Mammary epithelial cell (primary cell): Measurements from ENCODE around the gene THSD7A.

Experiments
- EZH2 ChIP-seq: IDR thresholded peaks from 2 replicates; pipeline ENCODE4 v1.6.1; 2012; ENCODE audit warnings: low read length, inconsistent platforms, borderline replicate concordance
- TF ChIP-seq, protein P1 (sequence below), 2 donors: IDR thresholded peaks in 1 of 2; conservative IDR thresholded peaks in 1 of 2; 2 replicates each; pipeline ENCODE4 v1.5.1; 2011 to 2012; ENCODE audit warnings: inconsistent platforms in 2 of 2, low read length in 2 of 2, mild to moderate bottlenecking in 2 of 2, control low read depth in 1 of 2, low read depth in 1 of 2; ENCODE audit not compliant: insufficient read depth in 1 of 2; ENCODE audit errors: extremely low read depth in 1 of 2

GRCh38 chr7:11776039-11776438 is 56.0 kb downstream of the THSD7A start:
- TF ChIP-seq, protein P1, sequence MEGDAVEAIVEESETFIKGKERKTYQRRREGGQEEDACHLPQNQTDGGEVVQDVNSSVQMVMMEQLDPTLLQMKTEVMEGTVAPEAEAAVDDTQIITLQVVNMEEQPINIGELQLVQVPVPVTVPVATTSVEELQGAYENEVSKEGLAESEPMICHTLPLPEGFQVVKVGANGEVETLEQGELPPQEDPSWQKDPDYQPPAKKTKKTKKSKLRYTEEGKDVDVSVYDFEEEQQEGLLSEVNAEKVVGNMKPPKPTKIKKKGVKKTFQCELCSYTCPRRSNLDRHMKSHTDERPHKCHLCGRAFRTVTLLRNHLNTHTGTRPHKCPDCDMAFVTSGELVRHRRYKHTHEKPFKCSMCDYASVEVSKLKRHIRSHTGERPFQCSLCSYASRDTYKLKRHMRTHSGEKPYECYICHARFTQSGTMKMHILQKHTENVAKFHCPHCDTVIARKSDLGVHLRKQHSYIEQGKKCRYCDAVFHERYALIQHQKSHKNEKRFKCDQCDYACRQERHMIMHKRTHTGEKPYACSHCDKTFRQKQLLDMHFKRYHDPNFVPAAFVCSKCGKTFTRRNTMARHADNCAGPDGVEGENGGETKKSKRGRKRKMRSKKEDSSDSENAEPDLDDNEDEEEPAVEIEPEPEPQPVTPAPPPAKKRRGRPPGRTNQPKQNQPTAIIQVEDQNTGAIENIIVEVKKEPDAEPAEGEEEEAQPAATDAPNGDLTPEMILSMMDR (conservative IDR thresholded peaks at IDR 0.05 in 1 of 2, IDR thresholded peaks at IDR 0.05 in 1 of 2; ENCODE audit: extremely low read depth in 1 of 2, insufficient read depth in 1 of 2, low read depth in 1 of 2, low read length in 2 of 2) = no peak
- no peak for TF ChIP-seq EZH2
